Retina (tissue), 1 donor: ENCODE measurements around the gene TNN.
A peak's percentile ranks its signal among the peaks of the same experiment; 100 is the strongest.
"Not testable (repeated sequence)": the region's sequence is repeated elsewhere in the genome, so short reads cannot be mapped to it uniquely, and the experiment has no call there.

Source experiments
- DNase-seq: peaks from one replicate; pipeline ENCODE4 v3.0.0-alpha.2; 2016

The TNN gene

GRCh38 chr1:175071276-175071943 lies 3.8 kb downstream of the TNN start:
- DNase-seq: no peak

- peak; percentile 72 for DNase-seq
These were observed 4.7 kb downstream of the TNN start for GRCh38 chr1:175072099-175072951.

DNA sequence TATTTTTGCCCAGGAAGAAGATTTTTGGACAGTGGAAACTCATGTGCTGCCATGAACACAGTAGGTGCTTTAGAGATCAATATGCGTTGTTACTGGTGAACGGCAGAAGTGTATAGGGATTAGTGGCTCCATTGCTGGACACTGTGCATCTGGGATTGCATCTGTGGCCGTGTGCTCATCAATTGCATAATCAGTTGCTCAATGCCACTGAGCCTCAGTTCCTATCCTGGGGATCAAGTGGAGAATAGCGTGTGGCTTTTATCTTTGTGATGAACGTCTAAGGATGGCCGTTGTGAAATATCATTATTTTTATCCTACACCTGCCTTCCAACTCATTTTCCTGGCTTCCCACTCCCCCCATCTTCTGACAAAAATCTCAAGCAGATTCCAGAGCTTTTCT lies 5.4 kb downstream of the TNN start:
- DNase-seq: no peak

DNA sequence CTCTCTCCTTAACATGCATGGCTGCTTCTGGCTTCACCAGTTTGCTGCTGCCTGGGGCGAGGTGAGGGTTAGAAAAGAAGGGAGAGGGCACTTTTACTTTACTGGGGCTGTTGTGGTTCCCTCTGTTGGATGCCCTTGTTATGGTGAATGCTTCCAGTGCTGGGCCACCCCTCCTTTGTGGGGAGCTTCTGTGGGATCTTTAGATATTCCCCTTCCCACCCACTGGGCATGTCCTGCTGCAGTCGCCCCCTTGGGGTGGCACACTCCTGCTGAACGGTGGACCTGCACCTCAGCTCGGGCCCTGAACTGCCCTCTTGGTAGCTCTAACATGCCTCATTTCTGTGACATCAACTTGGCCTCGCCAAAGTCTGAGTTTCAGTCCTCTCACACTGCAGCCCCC lies 6.0 kb downstream of the TNN start:
- no peak for DNase-seq

- DNase-seq: no peak
These were observed 8.2 kb downstream of the TNN start for GRCh38 chr1:175075572-175076568.

DNA sequence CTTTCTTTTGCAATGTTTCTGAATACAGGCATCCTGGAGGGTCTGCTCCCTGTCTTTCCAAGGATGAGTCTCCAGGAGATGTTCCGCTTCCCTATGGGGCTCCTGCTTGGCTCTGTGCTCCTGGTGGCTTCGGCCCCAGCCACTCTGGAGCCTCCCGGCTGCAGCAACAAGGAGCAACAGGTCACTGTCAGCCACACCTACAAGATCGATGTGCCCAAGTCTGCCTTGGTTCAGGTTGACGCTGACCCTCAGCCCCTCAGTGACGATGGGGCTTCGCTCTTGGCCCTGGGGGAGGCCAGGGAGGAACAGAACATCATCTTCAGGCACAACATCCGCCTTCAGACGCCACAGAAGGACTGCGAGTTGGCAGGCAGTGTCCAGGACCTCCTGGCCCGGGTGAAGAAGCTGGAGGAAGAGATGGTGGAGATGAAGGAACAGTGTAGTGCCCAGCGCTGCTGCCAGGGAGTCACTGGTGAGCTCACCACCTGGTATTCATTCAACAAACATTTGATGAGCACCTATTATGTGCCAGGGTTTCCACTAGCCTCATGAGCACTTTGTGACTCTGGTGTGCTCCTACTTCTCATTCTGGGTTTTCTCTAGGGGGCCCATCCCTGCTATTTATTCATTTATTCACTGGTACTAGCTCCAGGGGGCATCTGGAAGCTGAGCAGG lies 9.9 kb downstream of the TNN start:
- no peak for DNase-seq

GRCh38 chr1:175078629-175079028 lies 11.0 kb downstream of the TNN start:
- DNase-seq: no peak

DNA sequence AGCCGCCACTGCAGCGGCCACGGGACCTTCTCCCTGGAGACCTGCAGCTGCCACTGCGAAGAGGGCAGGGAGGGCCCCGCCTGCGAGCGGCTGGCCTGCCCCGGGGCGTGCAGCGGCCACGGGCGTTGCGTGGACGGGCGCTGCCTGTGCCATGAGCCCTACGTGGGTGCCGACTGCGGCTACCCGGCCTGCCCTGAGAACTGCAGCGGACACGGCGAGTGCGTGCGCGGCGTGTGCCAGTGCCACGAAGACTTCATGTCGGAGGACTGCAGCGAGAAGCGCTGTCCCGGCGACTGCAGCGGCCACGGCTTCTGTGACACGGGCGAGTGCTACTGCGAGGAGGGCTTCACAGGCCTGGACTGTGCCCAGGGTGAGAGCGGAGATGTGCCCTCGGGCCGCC lies 11.7 kb downstream of the TNN start:
- no peak for DNase-seq

GRCh38 chr1:175080030-175080429 lies 12.4 kb downstream of the TNN start:
- DNase-seq: no peak

GRCh38 chr1:175081983-175082382 lies 14.3 kb downstream of the TNN start:
- no peak for DNase-seq

GRCh38 chr1:175088525-175088951 lies 20.9 kb downstream of the TNN start:
- DNase-seq: no peak

GRCh38 chr1:175089136-175089718 lies 21.6 kb downstream of the TNN start:
- DNase-seq: peak; percentile 42

- DNase-seq: no peak
These were observed 23.1 kb downstream of the TNN start for GRCh38 chr1:175090780-175091179.

DNA sequence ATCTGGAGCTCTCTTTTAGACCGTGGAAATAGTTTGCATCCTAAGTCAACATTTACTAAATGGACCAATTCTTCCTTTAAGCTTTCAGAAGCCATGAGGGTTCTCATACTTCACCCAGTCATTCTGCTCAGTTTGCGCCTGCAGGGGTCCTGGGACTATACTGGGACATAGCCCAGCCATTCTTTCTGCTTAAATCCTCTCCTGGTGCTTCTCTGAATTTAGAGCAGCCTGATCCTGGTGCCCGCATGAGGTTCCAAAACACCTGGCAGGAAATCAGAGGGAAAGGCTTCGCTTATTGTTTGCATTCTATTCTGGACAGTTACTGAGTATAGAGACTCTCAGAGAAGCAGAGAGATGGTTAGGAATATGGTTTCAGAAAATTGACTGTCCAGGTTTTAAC lies 27.0 kb downstream of the TNN start:
- no peak for DNase-seq

DNA sequence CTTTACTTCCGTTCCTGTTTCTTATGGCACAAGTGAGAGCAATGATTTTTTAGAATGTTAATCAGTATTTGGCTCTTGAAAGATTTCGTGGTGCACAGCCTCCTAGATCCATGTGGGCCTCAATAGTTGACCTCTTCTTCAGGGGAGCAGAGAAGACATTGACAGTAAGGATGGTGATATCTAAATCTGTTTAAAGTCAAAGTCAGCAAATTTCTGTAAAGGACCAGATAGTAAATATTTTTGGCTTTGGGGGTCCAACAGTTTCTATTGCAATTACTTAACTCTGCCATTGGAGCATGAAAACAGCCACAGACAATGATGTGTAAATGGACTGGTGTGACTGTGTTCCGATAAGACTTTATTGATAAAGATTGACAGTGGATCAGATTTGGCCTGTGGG lies 27.4 kb downstream of the TNN start:
- DNase-seq: no peak

- DNase-seq: no peak
These were observed 28.5 kb downstream of the TNN start for GRCh38 chr1:175095978-175096607.

- no peak for DNase-seq
These were observed 29.7 kb downstream of the TNN start for GRCh38 chr1:175097361-175097760.

DNA sequence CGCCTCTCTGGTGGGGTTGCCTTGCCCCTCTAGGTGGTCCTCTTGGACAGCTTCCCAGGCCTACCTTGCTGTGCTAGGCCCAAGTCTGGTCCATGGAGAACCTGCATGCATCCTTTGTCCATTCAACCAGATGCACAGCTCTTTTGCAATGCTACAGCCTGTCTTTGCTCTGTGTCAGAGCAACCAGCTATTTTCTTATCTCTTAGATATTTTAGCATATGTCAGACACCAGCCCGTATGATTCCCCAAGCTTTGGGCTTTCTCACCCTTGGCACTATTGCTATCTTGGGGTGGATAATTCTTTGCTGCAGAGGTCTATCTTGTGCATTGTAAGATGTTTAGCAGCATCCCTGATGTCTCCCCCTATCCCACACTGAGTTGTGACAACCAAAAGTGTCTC lies 32.3 kb downstream of the TNN start:
- no peak for DNase-seq

DNA sequence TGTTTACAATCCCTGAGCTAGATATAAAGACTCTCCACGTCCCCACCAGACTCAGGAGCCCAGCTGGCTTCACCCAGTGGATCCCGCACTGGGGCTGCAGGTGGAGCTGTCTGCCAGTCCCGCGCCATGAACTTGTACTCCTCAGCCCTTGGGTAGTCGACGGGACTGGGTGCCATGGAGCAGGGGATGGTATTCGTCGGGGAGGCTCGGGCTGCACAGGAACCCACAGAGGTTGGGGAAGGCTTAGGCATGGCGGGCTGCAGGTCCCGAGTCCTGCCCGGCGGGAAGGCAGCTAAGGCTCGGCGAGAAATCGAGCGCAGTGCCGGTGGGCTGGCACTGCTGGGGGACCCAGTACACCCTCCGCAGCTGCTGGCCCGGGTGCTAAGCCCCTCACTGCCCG lies 34.5 kb downstream of the TNN start:
- DNase-seq: not testable (repeated sequence)

GRCh38 chr1:175106536-175106935 lies 38.9 kb downstream of the TNN start:
- DNase-seq: not testable (repeated sequence)

GRCh38 chr1:175108331-175108820 lies 40.7 kb downstream of the TNN start:
- DNase-seq: not testable (repeated sequence)
